ENCODE results near the gene ZFR2.

ZFR2 gene

GRCh38 chr19:3771906-3772455 is 96.9 kb downstream of the ZFR2 start, which contains the start of gene RAX2:
RAX2 (minus strand) TSS chr19:3772228; CDS start chr19:3771742, 486 bp downstream.
- H3K36me3 ChIP-seq (ENCODE audit: insufficient read depth, low read length): peaks cover 21% of the 10 kb centered on the region
- H3K4me1 ChIP-seq (ENCODE audit: insufficient read depth, low read length): no peaks in the 10 kb centered on the region
- no peak for ATAC-seq (ENCODE audit: insufficient read depth, low read depth)
- H3K4me2 ChIP-seq (ENCODE audit: insufficient read depth, low read length): no peak within 1 kb of the TSS
- TF ChIP-seq, protein P1, sequence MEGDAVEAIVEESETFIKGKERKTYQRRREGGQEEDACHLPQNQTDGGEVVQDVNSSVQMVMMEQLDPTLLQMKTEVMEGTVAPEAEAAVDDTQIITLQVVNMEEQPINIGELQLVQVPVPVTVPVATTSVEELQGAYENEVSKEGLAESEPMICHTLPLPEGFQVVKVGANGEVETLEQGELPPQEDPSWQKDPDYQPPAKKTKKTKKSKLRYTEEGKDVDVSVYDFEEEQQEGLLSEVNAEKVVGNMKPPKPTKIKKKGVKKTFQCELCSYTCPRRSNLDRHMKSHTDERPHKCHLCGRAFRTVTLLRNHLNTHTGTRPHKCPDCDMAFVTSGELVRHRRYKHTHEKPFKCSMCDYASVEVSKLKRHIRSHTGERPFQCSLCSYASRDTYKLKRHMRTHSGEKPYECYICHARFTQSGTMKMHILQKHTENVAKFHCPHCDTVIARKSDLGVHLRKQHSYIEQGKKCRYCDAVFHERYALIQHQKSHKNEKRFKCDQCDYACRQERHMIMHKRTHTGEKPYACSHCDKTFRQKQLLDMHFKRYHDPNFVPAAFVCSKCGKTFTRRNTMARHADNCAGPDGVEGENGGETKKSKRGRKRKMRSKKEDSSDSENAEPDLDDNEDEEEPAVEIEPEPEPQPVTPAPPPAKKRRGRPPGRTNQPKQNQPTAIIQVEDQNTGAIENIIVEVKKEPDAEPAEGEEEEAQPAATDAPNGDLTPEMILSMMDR (IDR thresholded peaks at IDR 0.05; ENCODE audit: borderline replicate concordance, extremely low read depth, low read length, poor library complexity, severe bottlenecking): no peak
- no peak for TF ChIP-seq EZH2 (IDR thresholded peaks at IDR 0.05; ENCODE audit: borderline replicate concordance, low read depth, low read length, severe bottlenecking)
- H3K9ac ChIP-seq (ENCODE audit: low read depth, low read length): no peak within 1 kb of the TSS
- H3K4me3 ChIP-seq (ENCODE audit: low read depth in 1 of 2, low read length in 2 of 2): no peak within 1 kb of the TSS
- no peaks in the 10 kb centered on the region for H4K20me1 ChIP-seq (ENCODE audit: insufficient read depth, low read length)
- no peak within 1 kb of the TSS for H2AFZ ChIP-seq (ENCODE audit: low read depth, low read length)
- no peaks in the 10 kb centered on the region for H3K27me3 ChIP-seq (ENCODE audit: insufficient read depth, low read length, poor library complexity)
- DNase-seq: no peak
- H3K79me2 ChIP-seq (ENCODE audit: insufficient read depth, low read length): no peaks in the 10 kb centered on the region
- H3K27ac ChIP-seq (ENCODE audit: low read length): no peak within 1 kb of the TSS
- H3K9me3 ChIP-seq (ENCODE audit: insufficient read depth, low read length, severe bottlenecking): no peaks in the 10 kb centered on the region

DNA sequence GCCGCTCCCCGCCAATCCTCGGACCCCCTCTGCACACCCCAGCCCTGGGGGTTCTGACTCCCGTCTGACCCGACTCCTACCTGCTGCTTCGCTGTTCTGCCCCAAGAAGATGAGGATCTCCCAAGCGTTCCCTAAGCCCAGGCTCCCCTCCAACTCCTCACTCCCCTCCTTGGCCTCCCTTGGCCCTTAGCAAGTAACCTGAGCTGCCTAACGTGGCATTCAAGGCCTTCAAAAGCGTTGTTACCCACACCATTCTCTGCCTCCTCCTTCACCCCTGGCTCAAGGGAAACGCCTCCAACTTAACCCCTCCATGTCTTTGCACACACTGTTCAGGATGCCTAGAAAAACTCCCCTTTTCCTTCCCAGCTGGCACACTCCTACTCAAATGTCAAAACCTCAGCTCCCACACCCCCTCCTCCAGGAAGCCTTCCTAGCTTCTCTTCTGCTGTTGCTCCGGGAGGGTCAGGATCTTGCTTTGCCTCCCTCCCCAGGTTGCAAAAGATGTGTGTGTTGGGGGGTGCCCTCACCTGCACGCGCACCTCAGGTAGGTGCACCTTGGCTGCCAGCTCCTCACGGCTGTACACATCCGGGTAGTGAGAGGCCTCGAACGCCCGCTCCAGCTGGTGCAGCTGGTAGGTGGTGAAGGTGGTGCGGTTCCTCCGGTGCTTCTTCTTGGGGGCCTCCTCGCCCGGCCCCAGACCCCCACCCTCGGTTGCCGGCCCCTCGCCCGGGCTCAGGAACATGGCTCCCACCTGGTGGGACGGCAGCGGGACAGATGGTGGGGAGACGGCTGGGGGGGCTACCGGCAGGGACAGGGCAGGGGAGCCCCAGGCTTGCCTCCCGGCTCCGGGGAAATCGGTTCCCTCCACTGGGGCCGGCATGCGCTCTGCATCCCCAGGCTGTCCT is 97.6 kb downstream of the ZFR2 start:
- peaks cover 28% of the 10 kb centered on the region for H3K36me3 ChIP-seq (ENCODE audit: insufficient read depth, low read length)
- no peaks in the 10 kb centered on the region for H3K4me1 ChIP-seq (ENCODE audit: insufficient read depth, low read length)
- ATAC-seq (ENCODE audit: insufficient read depth, low read depth) (no peak), DNase-seq (no peak)
- no peaks in the 10 kb centered on the region for H3K27me3 ChIP-seq (ENCODE audit: insufficient read depth, low read length, poor library complexity)
- H4K20me1 ChIP-seq (ENCODE audit: insufficient read depth, low read length): no peaks in the 10 kb centered on the region
- no peak for TF ChIP-seq EZH2 (IDR thresholded peaks at IDR 0.05; ENCODE audit: borderline replicate concordance, low read depth, low read length, severe bottlenecking)
- TF ChIP-seq, protein P1 (IDR thresholded peaks at IDR 0.05; ENCODE audit: borderline replicate concordance, extremely low read depth, low read length, poor library complexity, severe bottlenecking): no peak
- no peak overlapping the region for H3K9ac ChIP-seq (ENCODE audit: low read depth, low read length)
- no peak overlapping the region for H2AFZ ChIP-seq (ENCODE audit: low read depth, low read length)
- no peak overlapping the region for H3K27ac ChIP-seq (ENCODE audit: low read length)
- H3K79me2 ChIP-seq (ENCODE audit: insufficient read depth, low read length): no peaks in the 10 kb centered on the region
- H3K9me3 ChIP-seq (ENCODE audit: insufficient read depth, low read length, severe bottlenecking): no peaks in the 10 kb centered on the region
- no peak overlapping the region for H3K4me3 ChIP-seq (ENCODE audit: low read depth in 1 of 2, low read length in 2 of 2)
- no peak overlapping the region for H3K4me2 ChIP-seq (ENCODE audit: insufficient read depth, low read length)

DNA sequence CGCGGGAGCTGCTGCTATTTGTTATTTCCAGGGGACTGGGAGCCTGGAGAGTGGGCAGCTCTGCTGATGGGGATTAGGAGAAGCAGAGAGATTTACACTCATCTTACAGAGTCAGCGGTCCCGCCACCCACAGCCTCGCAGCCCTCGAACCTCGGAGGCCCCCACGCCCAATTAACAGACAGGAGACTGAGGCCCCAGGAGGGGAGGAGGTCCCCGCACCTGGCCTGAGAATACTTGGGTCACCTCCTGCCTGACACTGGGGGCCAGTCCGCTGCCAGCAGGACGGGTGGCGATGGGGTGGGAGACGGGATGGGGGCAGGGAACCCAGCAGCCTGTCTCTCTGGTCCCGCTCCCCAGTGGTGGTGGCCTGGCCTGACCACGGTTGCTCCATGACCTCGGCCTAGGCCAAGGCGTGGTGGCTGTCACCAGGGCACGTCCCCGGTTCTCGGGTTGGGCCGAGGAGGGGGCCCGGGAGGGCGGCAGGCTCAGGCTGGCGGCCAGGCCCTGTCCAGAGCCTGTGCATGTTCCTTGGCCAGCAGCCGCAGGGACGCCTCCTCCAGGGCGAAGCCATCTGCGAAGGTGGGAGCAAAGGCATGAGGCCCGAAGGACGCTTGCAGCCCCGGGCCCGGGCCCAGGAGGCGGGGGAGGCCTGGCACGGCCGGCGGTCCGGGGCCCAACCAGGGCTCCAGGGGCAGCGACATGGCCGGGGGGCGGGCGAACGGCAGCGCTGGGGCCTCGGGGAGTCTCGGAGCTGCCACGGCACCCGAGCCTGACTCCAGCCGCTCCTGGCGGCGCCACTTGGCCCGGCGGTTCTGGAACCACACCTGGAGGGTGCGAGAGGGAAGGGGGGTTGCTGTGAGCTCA is 98.5 kb downstream of the ZFR2 start:
- no peak for DNase-seq
- no peaks in the 10 kb centered on the region for H3K4me1 ChIP-seq (ENCODE audit: insufficient read depth, low read length)

More for the DNA sequence above, 98.5 kb downstream of the ZFR2 start:
- Histone ChIP-seq H3K27ac (ENCODE audit: low read length) (no peak overlapping the region), H3K27me3 (ENCODE audit: insufficient read depth, low read length, poor library complexity) (no peaks in the 10 kb centered on the region), H3K4me2 (ENCODE audit: insufficient read depth, low read length) (no peak overlapping the region), H3K79me2 (ENCODE audit: insufficient read depth, low read length) (no peaks in the 10 kb centered on the region), H3K4me3 (ENCODE audit: low read depth in 1 of 2, low read length in 2 of 2) (no peak overlapping the region), H2AFZ (ENCODE audit: low read depth, low read length) (no peak overlapping the region), H3K9me3 (ENCODE audit: insufficient read depth, low read length, severe bottlenecking) (no peaks in the 10 kb centered on the region), H4K20me1 (ENCODE audit: insufficient read depth, low read length) (no peaks in the 10 kb centered on the region), H3K9ac (ENCODE audit: low read depth, low read length) (no peak overlapping the region), H3K36me3 (ENCODE audit: insufficient read depth, low read length) (peaks cover 29% of the 10 kb centered on the region)
- ATAC-seq (ENCODE audit: insufficient read depth, low read depth): no peak
- TF ChIP-seq EZH2 (IDR thresholded peaks at IDR 0.05; ENCODE audit: borderline replicate concordance, low read depth, low read length, severe bottlenecking): no peak
- TF ChIP-seq, protein P1 (IDR thresholded peaks at IDR 0.05; ENCODE audit: borderline replicate concordance, extremely low read depth, low read length, poor library complexity, severe bottlenecking): no peak

Data from DND-41 (cell line).